SK-N-SH (cell line): ENCODE measurements around the gene INSYN1. TPM values are rescaled to one million over a fixed set of nuclear protein-coding genes. Genes with fewer than 3 reads are reported as not detected.

Experiments
- CTCF ChIA-PET: fragments of 300-600, 350-600 bp; formaldehyde crosslinking; extraction: SDS; loops from one replicate; lab custom pipeline; 2021; lab: Yijun Ruan, JAX
- POLR2A ChIA-PET: fragments of 350-600 bp; sonication (Branson Sonifier 250); formaldehyde crosslinking; extraction: SDS; loops from one replicate; lab custom pipeline; 2020; ENCODE audit warnings: antibody characterized with exemption, inconsistent platforms; lab: Yijun Ruan, JAX
- DNase-seq: peaks from one replicate; pipeline ENCODE4 v3.0.0; 2012
- H2AFZ ChIP-seq: fragments of 200-600 bp; sonication (generic); 2 replicates; pipeline ENCODE4 v1.8.1; 2016; ENCODE audit warnings: antibody characterized with exemption, mild to moderate bottlenecking, low read depth
- H3F3A ChIP-seq: fragments of 200-600 bp; sonication (generic); replicated peaks from 2 replicates; pipeline ENCODE3; 2016; ENCODE audit warnings: antibody characterized with exemption, mild to moderate bottlenecking; ENCODE audit not compliant: insufficient read depth
- H3K27ac ChIP-seq, 2 experiments: fragments of 200-500 bp in 1 of 2; fragments of 200-600 bp in 1 of 2; sonication (Bioruptor generic) in 1 of 2; sonication (generic), shearing (Covaris generic) in 1 of 2; 2 replicates each; pipeline versions ENCODE4 v1.5.1 to v1.6.1; 2014 to 2016; ENCODE audit warnings: low read depth in 2 of 2, inconsistent platforms in 1 of 2, low read length in 1 of 2, mild to moderate bottlenecking in 1 of 2, mixed read lengths in 1 of 2
- H3K27me3 ChIP-seq: fragments of 200-600 bp; sonication (generic), shearing (Covaris generic); 2 replicates; pipeline ENCODE4 v1.6.1; 2016; ENCODE audit warnings: mixed run types; ENCODE audit not compliant: insufficient read depth
- H3K36me3 ChIP-seq, 2 experiments: fragments of 200-500 bp in 1 of 2; fragments of 200-600 bp in 1 of 2; sonication (Bioruptor generic) in 1 of 2; sonication (generic) in 1 of 2; replicated peaks in 1 of 2; 2 replicates each; pipeline versions ENCODE3 to v1.5.1; 2014 to 2016; ENCODE audit warnings: low read length in 1 of 2, mild to moderate bottlenecking in 1 of 2; ENCODE audit not compliant: insufficient read depth in 2 of 2, control insufficient read depth in 1 of 2
- H3K4me1 ChIP-seq, 2 experiments: fragments of 200-500 bp in 1 of 2; fragments of 200-600 bp in 1 of 2; sonication (Bioruptor generic) in 1 of 2; sonication (generic), shearing (Covaris generic) in 1 of 2; 2 replicates each; pipeline versions ENCODE4 v1.5.1 to v1.6.1; 2014 to 2016; ENCODE audit warnings: low read depth in 1 of 2, low read length in 1 of 2, mixed run types in 1 of 2; ENCODE audit not compliant: insufficient read depth in 2 of 2, control insufficient read depth in 1 of 2
- H3K4me2 ChIP-seq: fragments of 200-600 bp; sonication (generic), shearing (Covaris generic); 2 replicates; pipeline ENCODE4 v1.6.1; 2017; ENCODE audit warnings: mixed run types
- H3K4me3 ChIP-seq, 2 experiments: fragments of 200-500 bp in 1 of 2; fragments of 200-600 bp in 1 of 2; sonication (Bioruptor generic) in 1 of 2; sonication (generic), shearing (Covaris generic) in 1 of 2; 2 replicates each; pipeline versions ENCODE4 v1.5.1 to v1.8.1; 2014 to 2016; ENCODE audit warnings: low read depth in 2 of 2, inconsistent platforms in 1 of 2, low read length in 1 of 2, mild to moderate bottlenecking in 1 of 2, mixed read lengths in 1 of 2, moderate library complexity in 1 of 2
- H3K79me2 ChIP-seq: fragments of 200-600 bp; sonication (generic); 2 replicates; pipeline ENCODE4 v1.8.1; 2017; ENCODE audit warnings: mild to moderate bottlenecking; ENCODE audit not compliant: insufficient read depth
- H3K9ac ChIP-seq: fragments of 200-600 bp; sonication (generic); 2 replicates; pipeline ENCODE4 v1.6.1; 2017; ENCODE audit warnings: mixed run types
- H3K9me2 ChIP-seq: fragments of 200-600 bp; sonication (generic); 2 replicates; pipeline ENCODE4 v1.6.1; 2017; ENCODE audit warnings: mixed run types
- H3K9me3 ChIP-seq: fragments of 200-600 bp; sonication (generic); 2 replicates; pipeline ENCODE4 v1.6.1; 2017; ENCODE audit warnings: mixed run types, mild to moderate bottlenecking, moderate library complexity
- H4K20me1 ChIP-seq: fragments of 200-600 bp; sonication (generic); 2 replicates; pipeline ENCODE4 v1.6.1; 2017; ENCODE audit warnings: mild to moderate bottlenecking, mixed run types; ENCODE audit not compliant: insufficient read depth
- CHD2 ChIP-seq: fragments of 150-350 bp; IDR thresholded peaks from 2 replicates; pipeline ENCODE4 v1.6.1; 2018; ENCODE audit warnings: low read length; ENCODE audit not compliant: partially characterized antibody
- ELF1 ChIP-seq: IDR thresholded peaks from 2 replicates; pipeline ENCODE4 v1.4.0; 2012
- EP300 ChIP-seq, 2 experiments: IDR thresholded peaks; 2 replicates each; pipeline versions ENCODE4 v1.4.0 to v1.6.1; 2012; ENCODE audit warnings: borderline replicate concordance in 1 of 2, low read depth in 1 of 2, low read length in 1 of 2
- EZH2phosphoT487 ChIP-seq: fragments of 200-600 bp; sonication (generic); IDR thresholded peaks from 2 replicates; pipeline ENCODE4 v1.6.1; 2017; ENCODE audit warnings: low read depth, mixed run types, mild to moderate bottlenecking, antibody characterized with exemption, moderate library complexity, borderline replicate concordance
- FOXJ3 ChIP-seq: sonication (generic); formaldehyde crosslinking; IDR thresholded peaks from 2 replicates; pipeline ENCODE4 v1.5.1; 2020; ENCODE audit warnings: mild to moderate bottlenecking, missing genetic modification reagents
- GABPA ChIP-seq: IDR thresholded peaks from 2 replicates; pipeline ENCODE4 v1.4.0; 2012; ENCODE audit warnings: low read depth, mild to moderate bottlenecking
- GATA2 ChIP-seq: sonication (generic); formaldehyde crosslinking; IDR thresholded peaks from 2 replicates; pipeline ENCODE4 v1.5.0; 2020; ENCODE audit warnings: mild to moderate bottlenecking, missing genetic modification reagents
- IRF3 ChIP-seq: fragments of 150-350 bp; IDR thresholded peaks from 2 replicates; pipeline ENCODE4 v1.6.1; 2016; ENCODE audit warnings: mild to moderate bottlenecking, low read depth, low read length
- MAX ChIP-seq: IDR thresholded peaks from 2 replicates; pipeline ENCODE4 v1.4.0; 2012; ENCODE audit warnings: low read depth
- MXI1 ChIP-seq: IDR thresholded peaks from 2 replicates; pipeline ENCODE4 v1.6.1; 2012; ENCODE audit warnings: mild to moderate bottlenecking, low read depth, low read length, improper control_type of control experiment
- PBX3 ChIP-seq: IDR thresholded peaks from 2 replicates; pipeline ENCODE4; 2012
- RAD21 ChIP-seq: IDR thresholded peaks from 2 replicates; pipeline ENCODE4 v1.6.1; 2012; ENCODE audit warnings: mild to moderate bottlenecking, low read length
- RCOR1 ChIP-seq: fragments of 150-350 bp; IDR thresholded peaks from 2 replicates; pipeline ENCODE4 v1.6.1; 2017; ENCODE audit warnings: antibody characterized with exemption, low read length
- REST ChIP-seq: IDR thresholded peaks from 2 replicates; pipeline ENCODE4 v1.6.1; 2012; ENCODE audit warnings: mild to moderate bottlenecking, low read depth, low read length, moderate library complexity
- RFX5 ChIP-seq: IDR thresholded peaks from 2 replicates; pipeline ENCODE4 v1.6.1; 2012; ENCODE audit warnings: mild to moderate bottlenecking, improper control_type of control experiment, low read length
- RXRA ChIP-seq: IDR thresholded peaks from 2 replicates; pipeline ENCODE4 v1.4.0; 2012; ENCODE audit warnings: low read depth, mild to moderate bottlenecking, borderline replicate concordance
- SMC3 ChIP-seq: IDR thresholded peaks from 2 replicates; pipeline ENCODE4 v1.6.1; 2012; ENCODE audit warnings: low read depth, low read length, improper control_type of control experiment
- TCF12 ChIP-seq: IDR thresholded peaks from 2 replicates; pipeline ENCODE4 v1.4.0; 2012
- WGBS: methylation state at CpG from one replicate; pipeline ENCODE4 v1.1.6; 2017; ENCODE audit warnings: low lambda C conversion rate; 5-methylcytosine and 5-hydroxymethylcytosine counted together
- polyA plus RNA-seq, 3 experiments: library from polyadenylated mRNA; depleted of rRNA; stranded (reverse); fragments of >200 nt; gene quantifications; 2 replicates each; pipeline ENCODE4 v1.2.3, GENCODE V29; 2012

INSYN1 gene
- polyA plus RNA-seq, 1 of the 3 experiments (the other 2 are of a cell fraction) = 3.7 TPM

- Histone ChIP-seq H3K4me3 (no peak overlapping the region), H3K9ac (no peak overlapping the region), H3F3A (peaks cover 20% of the 10 kb centered on the region), H3K9me3 (no peaks in the 10 kb centered on the region), H3K79me2 (peaks cover 74% of the 10 kb centered on the region), H3K27me3 (no peaks in the 10 kb centered on the region), H4K20me1 (peaks cover 86% of the 10 kb centered on the region), H2AFZ (no peak overlapping the region), H3K27ac (no peak overlapping the region), H3K36me3 (peaks cover 0 to 12% of the 10 kb centered on the region in 2 experiments), H3K4me2 (no peak overlapping the region), H3K4me1 (peaks cover 9 to 20% of the 10 kb centered on the region in 2 experiments; a peak in 2 of 4 replicates), H3K9me2 (no peaks in the 10 kb centered on the region)
- TF ChIP-seq PBX3 (no peak), EZH2phosphoT487 (no peak), REST (no peak), SMC3 (no peak), RFX5 (no peak), TCF12 (no peak), MAX (no peak), GABPA (no peak), MXI1 (no peak), IRF3 (no peak), GATA2 (no peak), ELF1 (no peak), FOXJ3 (no peak), RXRA (no peak), EP300 (IDR thresholded peaks at IDR 0.05; ENCODE audit: borderline replicate concordance in 1 of 2, low read depth in 1 of 2, low read length in 1 of 2) (no peak), RCOR1 (no peak), CHD2 (no peak), RAD21 (no peak)
- WGBS = 80% methylated on average over 7 of the region's 14 CpGs
- DNase-seq = no peak
- ChIA-PET POLR2A (no interaction called here), CTCF (interaction anchor here (0.6 to 15.0 kb wide), 73 partner anchors 8 to 425 kb away, joined by 3 to 418 read pairs (median 4); partner anchors contain the start of genes CD276 and NPTN)
Measured at GRCh38 chr15:73699249-73700040, 53.7 kb downstream of the INSYN1 start.
